ENCODE results near the gene HASPIN.
"Not testable (repeated sequence)": the region's sequence is repeated elsewhere in the genome, so short reads cannot be mapped to it uniquely, and the experiment has no call there.

HASPIN gene

DNA sequence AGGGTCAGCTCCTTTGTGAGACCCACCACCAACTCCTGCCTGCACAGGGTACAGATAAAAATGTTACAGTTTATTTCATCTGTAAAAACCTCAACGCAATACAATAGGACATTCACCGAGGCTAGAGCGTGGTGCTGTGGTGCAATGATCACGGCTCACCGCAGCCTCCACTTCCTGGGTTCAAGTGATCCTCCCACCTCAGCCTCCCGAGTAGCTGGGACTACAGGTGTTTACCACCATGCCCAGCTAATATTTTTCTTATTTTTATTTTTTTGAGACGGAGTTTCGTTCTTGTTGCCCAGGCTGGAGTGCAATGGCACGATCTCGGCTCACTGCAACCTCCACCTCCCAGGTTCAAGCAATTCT, 11.2 kb downstream of the HASPIN start:
- not testable (repeated sequence) for DNase-seq

DNA sequence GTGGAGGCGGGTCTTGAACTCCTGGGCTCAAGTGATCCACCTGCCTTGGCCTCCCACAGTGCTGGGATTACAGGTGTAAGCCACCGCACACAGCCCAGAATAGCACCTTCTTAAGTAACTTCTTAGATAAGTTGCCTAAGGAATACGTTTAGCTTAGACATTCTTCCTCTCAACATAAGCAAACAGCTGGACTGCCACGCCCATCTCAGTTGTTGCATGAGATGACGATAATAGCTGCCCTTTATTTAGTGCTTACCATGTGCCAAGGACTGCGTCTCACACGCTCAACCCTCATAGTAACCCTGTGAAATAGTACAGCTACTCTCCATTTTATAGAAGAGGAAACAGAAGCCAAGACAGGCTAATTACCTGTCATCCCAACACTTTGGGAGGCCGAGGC, 11.8 kb downstream of the HASPIN start:
- no peak for DNase-seq

DNA sequence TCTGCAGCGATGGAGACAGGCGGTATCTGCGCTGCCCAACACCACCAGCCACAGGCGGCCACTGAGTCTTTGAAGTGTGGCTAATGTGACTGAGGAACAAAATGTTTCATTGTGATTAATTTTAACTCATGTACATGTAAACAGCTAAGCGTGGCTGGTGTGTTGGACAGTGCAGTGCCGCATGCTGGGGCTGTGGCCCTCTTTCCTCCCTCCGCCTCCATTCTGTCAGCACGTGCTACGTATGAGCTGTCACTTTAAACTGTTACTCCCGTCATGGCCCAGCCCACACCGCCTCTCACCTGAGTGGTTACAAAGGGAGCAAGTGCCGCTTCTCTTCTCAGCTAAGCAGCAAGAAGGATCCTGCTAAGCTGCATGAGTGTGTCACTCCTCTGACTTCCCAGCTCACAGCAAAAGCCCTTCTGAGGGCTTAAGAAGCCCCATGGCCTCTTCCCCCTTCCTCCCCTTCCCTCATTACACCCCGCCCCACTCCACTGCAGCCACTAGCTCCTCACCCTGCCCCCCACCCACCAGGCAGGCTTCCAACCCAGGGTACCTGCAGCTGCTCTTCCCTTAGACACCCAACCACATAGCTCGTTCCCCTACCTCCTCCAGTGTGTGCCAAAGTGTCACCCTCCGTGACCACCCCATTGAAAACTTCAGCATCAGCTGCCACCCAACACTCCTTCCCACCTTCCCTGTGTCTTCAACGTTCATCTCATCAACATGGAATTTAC, 15.0 kb downstream of the HASPIN start:
- DNase-seq: peak in 48 of 56 donors; percentile 3 to 85 (median 53)

- DNase-seq: no peak
Observed at GRCh38 chr17:3739422-3740124, 15.9 kb downstream of the HASPIN start.

- DNase-seq: no peak
Observed at GRCh38 chr17:3740611-3741073, 16.9 kb downstream of the HASPIN start.

DNA sequence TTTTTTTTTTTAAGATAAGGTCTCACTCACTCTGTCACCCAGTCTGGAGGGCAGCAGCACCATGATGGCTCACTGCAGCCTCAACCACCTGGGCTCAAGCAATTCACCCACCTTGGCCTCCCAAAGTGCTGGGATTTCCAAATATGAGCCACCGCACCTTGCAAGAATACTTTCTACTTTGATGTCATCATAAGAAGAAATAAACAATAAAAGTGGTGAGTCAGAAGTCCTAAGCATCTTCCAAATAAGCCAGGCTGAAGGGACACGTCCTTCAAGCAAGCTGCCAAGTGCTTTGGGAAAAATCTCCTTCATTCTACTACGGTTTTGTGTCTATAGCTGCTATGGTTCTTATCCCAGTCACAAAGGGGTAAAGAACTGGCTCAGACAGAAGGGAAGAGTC, 20.3 kb downstream of the HASPIN start:
- no peak for DNase-seq

DNA sequence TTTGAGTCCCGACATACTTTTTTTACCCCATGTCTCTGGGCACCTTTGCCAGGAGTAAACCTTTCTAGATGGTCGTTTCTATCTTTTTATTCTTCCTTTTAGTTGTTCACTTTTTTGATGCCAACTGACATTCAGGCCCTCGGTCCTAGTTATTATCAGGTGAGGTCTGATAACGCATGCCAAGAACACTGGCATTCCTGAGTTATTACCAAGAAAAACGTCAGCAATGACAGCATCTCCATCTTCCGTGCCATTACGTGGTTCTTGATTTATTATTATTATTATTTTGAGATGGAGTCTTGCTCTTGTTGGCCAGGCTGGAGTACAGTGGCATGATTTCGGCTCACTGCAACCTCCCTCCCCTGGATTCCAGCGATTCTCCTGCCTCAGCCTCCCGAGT, 21.4 kb downstream of the HASPIN start:
- no peak for DNase-seq

GRCh38 chr17:3747805-3748204, 24.1 kb downstream of the HASPIN start:
- DNase-seq: no peak

DNA sequence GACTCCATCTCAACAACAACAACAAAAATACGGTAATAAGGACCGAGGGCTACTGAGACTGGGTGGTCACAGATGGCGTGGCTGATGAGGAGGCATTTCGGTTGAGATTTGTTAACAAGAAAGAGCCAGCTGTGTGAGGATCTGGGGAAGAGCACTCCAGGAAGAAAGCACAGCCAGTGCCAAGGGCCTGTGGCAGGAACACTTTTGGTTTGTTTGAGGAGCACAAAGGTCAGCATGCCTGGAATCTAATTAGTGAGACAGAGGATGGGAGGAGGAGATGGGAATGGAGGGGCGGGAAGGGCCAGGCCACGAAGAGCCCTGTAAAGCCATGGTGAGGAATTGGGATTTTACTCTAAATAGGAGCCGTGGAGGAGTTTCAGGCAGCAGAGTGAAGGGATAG, 24.9 kb downstream of the HASPIN start:
- DNase-seq: no peak

- DNase-seq: no peak
Observed at GRCh38 chr17:3750296-3750695, 26.6 kb downstream of the HASPIN start.

DNA sequence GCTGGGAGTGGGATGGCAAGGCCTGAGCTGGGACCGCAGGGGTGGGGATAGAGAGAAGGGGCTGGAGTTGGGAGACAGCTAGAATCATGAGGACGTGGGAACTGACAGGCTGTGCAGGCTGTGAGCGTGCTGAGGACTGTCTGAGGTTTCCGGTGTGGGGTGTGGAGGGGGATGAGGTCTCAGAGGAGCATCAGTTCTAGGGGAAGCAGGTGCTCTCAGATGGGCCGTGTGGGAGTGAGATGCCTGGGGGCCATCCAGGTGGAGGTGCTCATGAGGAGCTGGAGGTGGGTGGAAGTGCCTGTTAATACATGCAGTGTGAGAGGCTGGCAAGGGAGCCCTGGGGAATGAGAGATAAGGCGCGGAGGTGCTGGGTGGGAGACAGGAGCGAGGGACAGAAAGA, 27.2 kb downstream of the HASPIN start:
- DNase-seq: no peak

- no peak for DNase-seq
Observed at GRCh38 chr17:3751836-3752235, 28.1 kb downstream of the HASPIN start.

- no peak for DNase-seq
Observed at GRCh38 chr17:3753624-3754023, 29.9 kb downstream of the HASPIN start.

DNA sequence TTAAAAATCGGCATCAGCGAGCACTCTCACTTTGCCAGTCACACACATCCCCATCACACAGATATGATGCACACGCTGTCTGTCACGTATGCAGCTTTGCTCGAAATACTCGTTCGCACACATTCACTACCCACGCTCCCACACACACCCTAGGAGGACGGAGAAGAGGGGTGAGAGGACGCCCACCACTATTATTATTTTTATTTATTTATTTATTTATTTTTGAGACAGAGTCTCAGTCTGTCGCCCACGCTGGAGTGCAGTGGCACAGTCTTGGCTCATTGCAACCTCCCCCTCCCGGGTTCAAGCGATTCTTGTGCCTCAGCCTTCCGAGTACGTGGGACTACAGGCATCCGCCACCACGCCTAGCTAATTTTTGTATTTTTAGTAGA, 30.4 kb downstream of the HASPIN start:
- peak in 9 of 56 donors; percentile 9 to 54 (median 38) for DNase-seq

DNA sequence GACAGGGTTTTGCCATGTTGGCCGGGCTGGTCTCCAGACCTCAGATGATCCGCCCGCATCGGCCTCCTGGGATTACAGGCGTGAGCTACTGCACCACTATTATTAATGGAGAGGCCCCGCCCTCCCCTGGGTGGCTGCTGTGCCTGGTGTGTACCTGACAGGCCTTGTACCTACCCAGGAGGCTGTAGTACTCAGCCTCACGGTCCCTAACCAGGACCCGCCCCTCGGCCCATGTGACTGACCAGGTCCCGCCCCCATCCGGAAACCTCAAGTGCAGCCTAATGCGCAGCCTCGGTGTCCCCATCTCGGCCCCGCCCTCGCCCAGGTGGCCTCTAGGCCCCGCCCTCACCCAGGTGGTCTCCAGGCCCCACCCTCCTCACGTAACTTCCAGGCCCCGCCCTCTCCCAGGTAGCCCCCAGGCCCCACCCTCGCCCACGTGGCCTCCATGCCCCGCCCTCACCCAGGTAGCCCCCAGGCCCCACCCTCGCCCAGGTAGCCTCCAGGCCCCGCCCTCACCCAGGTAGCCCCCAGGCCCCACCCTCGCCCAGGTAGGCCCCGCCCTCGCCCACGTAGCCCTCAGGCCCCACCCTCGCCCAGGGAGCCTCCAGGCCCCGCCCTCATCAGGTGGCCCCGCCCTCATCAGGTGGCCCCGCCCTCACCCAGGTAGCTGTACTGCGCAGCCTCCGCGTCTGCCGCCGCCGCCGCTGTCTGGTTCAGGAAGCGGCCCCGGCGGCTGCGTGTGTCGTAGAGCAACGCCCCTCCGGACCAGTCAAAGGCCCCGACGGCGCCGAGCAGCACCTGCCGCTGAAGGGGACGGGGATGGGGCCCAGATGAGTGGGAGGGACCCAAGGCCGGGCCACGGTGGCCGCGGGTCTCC, 31.0 kb downstream of the HASPIN start:
- peak in 15 of 56 donors; percentile 6 to 79 (median 15) for DNase-seq

GRCh38 chr17:3755335-3756030, 31.8 kb downstream of the HASPIN start:
- DNase-seq: no peak

GRCh38 chr17:3759597-3760216, 36.0 kb downstream of the HASPIN start:
- DNase-seq: no peak

DNA sequence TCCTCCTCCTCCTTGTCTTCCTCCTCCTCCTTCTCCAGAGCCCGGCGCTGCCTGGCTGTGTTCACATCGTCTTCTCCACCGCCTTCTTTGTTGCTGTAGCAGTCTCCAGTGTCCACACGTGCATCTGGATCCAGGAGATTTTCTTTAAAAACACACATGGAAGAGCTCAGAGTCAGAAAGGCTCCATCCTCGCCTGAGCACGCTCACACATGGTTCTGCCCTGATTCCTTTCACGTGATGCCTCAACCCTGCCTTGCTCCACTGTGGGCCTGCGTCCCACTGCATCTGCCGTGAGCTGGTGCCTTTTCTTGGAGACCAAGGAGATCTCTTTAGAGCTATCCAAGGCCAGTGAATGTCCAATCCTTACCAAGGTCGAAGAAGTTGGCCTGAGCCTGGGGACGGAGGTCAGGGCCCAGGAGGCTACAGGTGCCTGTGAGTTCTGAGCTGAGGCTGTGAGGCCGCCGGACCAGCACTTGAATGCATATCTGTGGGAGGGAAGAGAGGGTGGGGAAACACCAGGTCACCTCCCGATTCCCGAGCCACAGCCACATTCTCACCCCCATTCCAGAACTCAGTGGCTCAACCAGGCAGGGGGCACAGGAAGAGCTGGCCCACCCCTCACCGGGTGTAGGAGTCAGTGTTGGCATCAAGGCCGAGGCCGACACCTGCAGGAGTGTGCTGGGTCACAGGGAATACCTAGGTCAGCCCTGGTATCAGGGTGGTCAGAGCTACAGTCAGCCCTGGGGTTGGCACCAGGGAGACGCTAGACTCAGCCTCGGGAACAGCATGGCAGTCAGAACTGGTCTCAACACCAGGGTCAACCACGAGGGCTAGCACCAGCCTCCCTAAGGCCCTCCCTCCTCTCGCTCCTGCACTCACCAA, 37.6 kb downstream of the HASPIN start:
- DNase-seq: no peak

GRCh38 chr17:3761918-3762380, 38.2 kb downstream of the HASPIN start:
- no peak for DNase-seq

Measured in nucleus accumbens (tissue), 56 donors.